ENCODE results near the gene USP26. TPM values are rescaled to one million over a fixed set of nuclear protein-coding genes. Genes with fewer than 3 reads are reported as not detected.
"Not testable (repeated sequence)": the region's sequence is repeated elsewhere in the genome, so short reads cannot be mapped to it uniquely, and the experiment has no call there.

Gene USP26
- total RNA-seq, 6 experiments from 2014 or later: not detected

- Histone ChIP-seq H3K36me3 (no peaks in the 10 kb centered on the region), H3K27ac (no peak overlapping the region), H3K27me3 (peaks cover 0 to 7% of the 10 kb centered on the region in 2 donors), H3K9me3 (no peaks in the 10 kb centered on the region), H3K4me3 (no peak overlapping the region), H3K4me1 (no peaks in the 10 kb centered on the region)
- TF ChIP-seq POLR2A (IDR thresholded peaks at IDR 0.05): no peak
- TF ChIP-seq CTCF (IDR thresholded peaks at IDR 0.05): peak in 3 of 4 donors; percentile 14 to 26 (median 15)
- intact Hi-C loops (cut with DNase I): no loop called here
- WGBS (ENCODE audit: insufficient coverage, low coverage, low lambda C conversion rate, missing lambda C conversion rate): 26% methylated on average over 2 of the region's 2 CpGs
- no peak for ATAC-seq
- DNase-seq: no peak
Measured at GRCh38 chrX:133045986-133046385, 50.9 kb downstream of the USP26 start.

GRCh38 chrX:133044145-133044786 is 52.6 kb downstream of the USP26 start:
- H3K9me3 ChIP-seq; H3K27me3 ChIP-seq; intact Hi-C loops (cut with DNase I); H3K27ac ChIP-seq; H3K4me1 ChIP-seq; DNase-seq; H3K36me3 ChIP-seq; ATAC-seq; H3K4me3 ChIP-seq: not testable (repeated sequence)
- WGBS (ENCODE audit: insufficient coverage, low coverage, low lambda C conversion rate, missing lambda C conversion rate): 80% methylated on average over 1 of the region's 28 CpGs

- no peaks in the 10 kb centered on the region for H3K36me3 ChIP-seq
Measured at GRCh38 chrX:133042260-133042659, 54.6 kb downstream of the USP26 start.

GRCh38 chrX:133033010-133033409 is 63.9 kb downstream of the USP26 start:
- ATAC-seq: no peak
- H3K27me3 ChIP-seq: peaks cover 0 to 7% of the 10 kb centered on the region in 2 donors
- no peak for TF ChIP-seq POLR2A (IDR thresholded peaks at IDR 0.05)
- TF ChIP-seq CTCF (IDR thresholded peaks at IDR 0.05): no peak
- no peak for DNase-seq
- H3K27ac ChIP-seq: no peak overlapping the region
- no peak overlapping the region for H3K4me3 ChIP-seq
- H3K9me3 ChIP-seq: no peaks in the 10 kb centered on the region
- 38% methylated on average over 4 of the region's 5 CpGs for WGBS (ENCODE audit: insufficient coverage, low coverage, low lambda C conversion rate, missing lambda C conversion rate)
- no peaks in the 10 kb centered on the region for H3K36me3 ChIP-seq
- intact Hi-C loops (cut with DNase I): no loop called here
- H3K4me1 ChIP-seq: no peaks in the 10 kb centered on the region

More at GRCh38 chrX:133042260-133042659, 54.6 kb downstream of the USP26 start:
- Histone ChIP-seq H3K27ac (no peak overlapping the region), H3K4me3 (no peak overlapping the region), H3K9me3 (no peaks in the 10 kb centered on the region), H3K4me1 (no peaks in the 10 kb centered on the region), H3K27me3 (no peaks in the 10 kb centered on the region)
- intact Hi-C loops (cut with DNase I): no loop called here
- no peak for DNase-seq
- TF ChIP-seq POLR2A (IDR thresholded peaks at IDR 0.05) (no peak), CTCF (IDR thresholded peaks at IDR 0.05) (no peak)
- ATAC-seq: no peak
- 59% methylated on average over 2 of the region's 2 CpGs for WGBS (ENCODE audit: insufficient coverage, low coverage, low lambda C conversion rate, missing lambda C conversion rate)

GRCh38 chrX:133018229-133018628 is 78.7 kb downstream of the USP26 start:
- WGBS (ENCODE audit: insufficient coverage, low coverage, low lambda C conversion rate, missing lambda C conversion rate): 53% methylated on average over 3 of the region's 3 CpGs
- TF ChIP-seq POLR2A (IDR thresholded peaks at IDR 0.05) (no peak), CTCF (IDR thresholded peaks at IDR 0.05) (no peak)
- no peaks in the 10 kb centered on the region for H3K36me3 ChIP-seq
- H3K27ac ChIP-seq: no peak overlapping the region
- DNase-seq: no peak
- no peak overlapping the region for H3K4me3 ChIP-seq
- intact Hi-C loops (cut with DNase I): no loop called here
- no peaks in the 10 kb centered on the region for H3K9me3 ChIP-seq
- H3K27me3 ChIP-seq: no peaks in the 10 kb centered on the region
- no peaks in the 10 kb centered on the region for H3K4me1 ChIP-seq
- no peak for ATAC-seq

Measured in right lobe of liver (tissue), 6 donors.